ENCODE results near the gene DAND5. TPM values are rescaled to one million over a fixed set of nuclear protein-coding genes. Genes with fewer than 3 reads are reported as not detected.

Gene DAND5
- total RNA-seq, 1 donor from 2014 or later, result 0.32 TPM

DNA sequence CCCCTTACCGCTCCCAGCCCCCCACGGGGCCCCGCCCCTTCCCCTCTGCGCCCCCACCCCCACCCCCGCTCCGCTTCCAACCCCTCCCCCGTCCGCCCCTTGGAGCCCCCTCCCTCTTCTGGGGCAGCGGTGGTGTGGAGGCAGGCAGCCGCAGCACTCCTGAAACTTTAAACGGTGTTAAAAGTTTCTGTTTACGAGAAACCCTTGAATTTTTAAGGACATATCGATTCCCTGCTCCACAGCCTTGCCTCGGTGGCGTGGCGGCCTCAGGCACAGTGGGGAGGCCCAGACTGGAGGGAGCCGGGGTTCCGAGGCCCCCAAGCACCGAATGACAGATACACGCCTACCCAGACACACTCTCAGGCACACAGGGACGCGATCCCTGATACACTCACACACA lies 21.1 kb downstream of the DAND5 start:
- H3K36me3 ChIP-seq, result no peaks in the 10 kb centered on the region
- no peak for ATAC-seq
- intact Hi-C loops (cut with DNase I), result no loop called here
- H3K27me3 ChIP-seq (ENCODE audit: low read depth), result no peaks in the 10 kb centered on the region
- DNase-seq, result no peak
- TF ChIP-seq CTCF (IDR thresholded peaks at IDR 0.05), result no peak
- H3K27ac ChIP-seq, result no peak overlapping the region
- peaks cover 1% of the 10 kb centered on the region for H3K4me1 ChIP-seq
- H3K9me3 ChIP-seq, result no peaks in the 10 kb centered on the region
- no peak overlapping the region for H3K4me3 ChIP-seq

- no peak for DNase-seq
- H3K27me3 ChIP-seq (ENCODE audit: low read depth), result no peaks in the 10 kb centered on the region
- no peak overlapping the region for H3K4me3 ChIP-seq
- intact Hi-C loops (cut with DNase I), result no loop called here
- H3K36me3 ChIP-seq, result no peaks in the 10 kb centered on the region
- H3K4me1 ChIP-seq, result no peaks in the 10 kb centered on the region
- ATAC-seq, result no peak
- no peak for TF ChIP-seq CTCF (IDR thresholded peaks at IDR 0.05)
- H3K27ac ChIP-seq, result no peak overlapping the region
- no peaks in the 10 kb centered on the region for H3K9me3 ChIP-seq
These were observed 21.5 kb downstream of the DAND5 start for GRCh38 chr19:12990853-12991252.

GRCh38 chr19:12991296-12991695 lies 21.9 kb downstream of the DAND5 start:
- Histone ChIP-seq H3K4me3 (no peak overlapping the region), H3K36me3 (no peaks in the 10 kb centered on the region), H3K9me3 (no peaks in the 10 kb centered on the region), H3K27ac (no peak overlapping the region), H3K4me1 (no peaks in the 10 kb centered on the region), H3K27me3 (ENCODE audit: low read depth) (no peaks in the 10 kb centered on the region)
- no peak for DNase-seq
- no peak for ATAC-seq
- TF ChIP-seq CTCF (IDR thresholded peaks at IDR 0.05), result no peak
- intact Hi-C loops (cut with DNase I), result no loop called here

- DNase-seq, result no peak
- Histone ChIP-seq H3K4me1 (peaks cover 12% of the 10 kb centered on the region), H3K27me3 (ENCODE audit: low read depth) (no peaks in the 10 kb centered on the region), H3K27ac (no peak overlapping the region), H3K9me3 (no peaks in the 10 kb centered on the region), H3K36me3 (no peaks in the 10 kb centered on the region), H3K4me3 (no peak overlapping the region)
- no peak for TF ChIP-seq CTCF (IDR thresholded peaks at IDR 0.05)
- ATAC-seq, result no peak
- intact Hi-C loops (cut with DNase I), result no loop called here
These were observed 23.4 kb downstream of the DAND5 start for GRCh38 chr19:12992729-12993128.

DNA sequence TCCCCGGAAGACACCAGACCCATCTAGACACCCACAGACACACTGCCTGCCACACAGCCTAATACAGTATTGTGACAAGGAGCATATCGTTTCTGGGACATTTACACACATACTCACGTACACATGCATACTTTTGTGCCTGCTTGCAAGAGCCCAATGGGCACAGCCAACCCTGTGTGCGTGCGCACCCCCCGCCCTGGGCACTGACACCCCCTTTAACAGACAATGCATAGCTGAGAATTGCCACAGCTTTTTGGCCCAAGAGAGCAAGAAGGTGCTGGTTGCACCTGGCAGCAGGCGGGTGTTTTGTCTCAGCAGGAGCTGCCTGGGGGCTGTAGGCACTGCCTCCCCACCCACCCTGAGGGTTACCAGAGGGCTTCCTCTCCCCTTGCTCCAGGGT lies 24.2 kb downstream of the DAND5 start:
- no peaks in the 10 kb centered on the region for H3K9me3 ChIP-seq
- H3K27ac ChIP-seq, result no peak overlapping the region
- H3K27me3 ChIP-seq (ENCODE audit: low read depth), result no peaks in the 10 kb centered on the region
- intact Hi-C loops (cut with DNase I), result no loop called here
- H3K4me1 ChIP-seq, result peaks cover 15% of the 10 kb centered on the region
- TF ChIP-seq CTCF (IDR thresholded peaks at IDR 0.05), result no peak
- no peak for DNase-seq
- no peak overlapping the region for H3K4me3 ChIP-seq
- H3K36me3 ChIP-seq, result peaks cover 2% of the 10 kb centered on the region
- no peak for ATAC-seq

Measured in lower lobe of right lung (tissue), 2 donors.